HK-2 (cell line): ENCODE results near the gene HOXA13.

Experiments
- DNase-seq: peaks from one replicate; pipeline ENCODE4 v3.0.0-alpha.2; 2018; ENCODE audit not compliant: unreplicated experiment

Gene HOXA13

GRCh38 chr7:27181795-27182275 is 18.1 kb downstream of the HOXA13 start:
- no peak for DNase-seq

- no peak for DNase-seq
These were observed 19.2 kb downstream of the HOXA13 start for GRCh38 chr7:27180431-27181420.

- peak; percentile 90 for DNase-seq
These were observed 20.1 kb downstream of the HOXA13 start for GRCh38 chr7:27179503-27180430.

GRCh38 chr7:27179030-27179429 is 20.9 kb downstream of the HOXA13 start:
- no peak for DNase-seq

- DNase-seq = no peak
These were observed 21.5 kb downstream of the HOXA13 start for GRCh38 chr7:27178366-27178765.

- no peak for DNase-seq
These were observed 22.0 kb downstream of the HOXA13 start for GRCh38 chr7:27177795-27178320.

GRCh38 chr7:27176962-27177794 is 22.7 kb downstream of the HOXA13 start:
- no peak for DNase-seq

- DNase-seq = no peak
These were observed 23.4 kb downstream of the HOXA13 start for GRCh38 chr7:27176524-27176845.

GRCh38 chr7:27175626-27176523 is 24.0 kb downstream of the HOXA13 start:
- no peak for DNase-seq

GRCh38 chr7:27174874-27175625 is 24.8 kb downstream of the HOXA13 start:
- DNase-seq = no peak

- DNase-seq = no peak
These were observed 25.7 kb downstream of the HOXA13 start, which contains the start of gene HOXA10 for GRCh38 chr7:27173956-27174873. HOXA10 (minus strand) TSS chr7:27174320; CDS start chr7:27174306, 14 bp downstream.

GRCh38 chr7:27173511-27173955 is 26.4 kb downstream of the HOXA13 start:
- peak; percentile 58 for DNase-seq

GRCh38 chr7:27172823-27173510 is 26.9 kb downstream of the HOXA13 start:
- DNase-seq = peak; percentile 77

- DNase-seq = peak; percentile 53
These were observed 27.5 kb downstream of the HOXA13 start for GRCh38 chr7:27172315-27172774.

GRCh38 chr7:27171637-27172314 is 28.1 kb downstream of the HOXA13 start:
- peak; percentile 59 for DNase-seq

GRCh38 chr7:27171325-27171636 is 28.6 kb downstream of the HOXA13 start:
- DNase-seq = peak; percentile 68
